Suprapubic skin (tissue), 4 donors: Measurements from ENCODE around the gene DCST1.

Experiments
- EP300 ChIP-seq: sonication (generic); formaldehyde crosslinking; IDR thresholded peaks from one replicate; pipeline ENCODE4 v1.6.1; 2017; ENCODE audit warnings: antibody characterized with exemption
- POLR2AphosphoS5 ChIP-seq, 3 donors: sonication (generic); formaldehyde crosslinking; IDR thresholded peaks; one replicate each; pipeline ENCODE4 v1.6.1; 2017; ENCODE audit warnings: antibody characterized with exemption in 3 of 3
- TF ChIP-seq, protein P1 (sequence below), 2 donors: fragments of 200-600 bp in 1 of 2; fragments of 450-650 bp in 1 of 2; sonication (generic) in 1 of 2; IDR thresholded peaks; one replicate each; pipeline ENCODE4 v1.5.1; 2016 to 2019; ENCODE audit warnings: antibody characterized with exemption in 2 of 2, mild to moderate bottlenecking in 1 of 2, moderate library complexity in 1 of 2

DNA sequence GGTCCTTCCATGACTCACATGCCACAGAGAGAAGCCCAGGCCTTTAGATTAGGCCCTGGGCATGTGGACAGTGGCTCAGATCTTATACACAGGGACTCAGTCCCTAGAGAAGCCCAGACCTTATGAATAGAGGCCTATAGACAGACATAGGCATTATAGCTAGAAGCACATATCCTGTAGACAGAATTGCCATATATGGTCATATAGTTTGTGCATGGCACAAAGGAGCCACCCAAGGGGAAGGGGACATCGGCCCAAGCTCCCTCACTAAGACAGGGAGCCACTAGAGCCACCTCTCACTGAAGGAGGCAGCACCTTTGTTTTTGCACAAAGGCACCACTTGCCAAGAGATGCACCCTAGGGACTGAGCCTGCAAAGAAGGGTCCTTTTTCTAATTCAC lies 42.7 kb downstream of the DCST1 start:
- TF ChIP-seq EP300 (no peak), POLR2AphosphoS5 (IDR thresholded peaks at IDR 0.05) (no peak)
- TF ChIP-seq, protein P1, sequence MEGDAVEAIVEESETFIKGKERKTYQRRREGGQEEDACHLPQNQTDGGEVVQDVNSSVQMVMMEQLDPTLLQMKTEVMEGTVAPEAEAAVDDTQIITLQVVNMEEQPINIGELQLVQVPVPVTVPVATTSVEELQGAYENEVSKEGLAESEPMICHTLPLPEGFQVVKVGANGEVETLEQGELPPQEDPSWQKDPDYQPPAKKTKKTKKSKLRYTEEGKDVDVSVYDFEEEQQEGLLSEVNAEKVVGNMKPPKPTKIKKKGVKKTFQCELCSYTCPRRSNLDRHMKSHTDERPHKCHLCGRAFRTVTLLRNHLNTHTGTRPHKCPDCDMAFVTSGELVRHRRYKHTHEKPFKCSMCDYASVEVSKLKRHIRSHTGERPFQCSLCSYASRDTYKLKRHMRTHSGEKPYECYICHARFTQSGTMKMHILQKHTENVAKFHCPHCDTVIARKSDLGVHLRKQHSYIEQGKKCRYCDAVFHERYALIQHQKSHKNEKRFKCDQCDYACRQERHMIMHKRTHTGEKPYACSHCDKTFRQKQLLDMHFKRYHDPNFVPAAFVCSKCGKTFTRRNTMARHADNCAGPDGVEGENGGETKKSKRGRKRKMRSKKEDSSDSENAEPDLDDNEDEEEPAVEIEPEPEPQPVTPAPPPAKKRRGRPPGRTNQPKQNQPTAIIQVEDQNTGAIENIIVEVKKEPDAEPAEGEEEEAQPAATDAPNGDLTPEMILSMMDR (IDR thresholded peaks at IDR 0.05) = no peak
